ENCODE results near the gene PARP3. TPM values are rescaled to one million over a fixed set of nuclear protein-coding genes. Genes with fewer than 3 reads are reported as not detected.
A peak's percentile ranks its signal among the peaks of the same experiment; 100 is the strongest.

Gene PARP3
- total RNA-seq, 1 donor from 2014 or later, result 1.7 TPM

- DNase-seq, result no peak
These were observed 5.9 kb downstream of the PARP3 start for GRCh38 chr3:51948016-51948580.

DNA sequence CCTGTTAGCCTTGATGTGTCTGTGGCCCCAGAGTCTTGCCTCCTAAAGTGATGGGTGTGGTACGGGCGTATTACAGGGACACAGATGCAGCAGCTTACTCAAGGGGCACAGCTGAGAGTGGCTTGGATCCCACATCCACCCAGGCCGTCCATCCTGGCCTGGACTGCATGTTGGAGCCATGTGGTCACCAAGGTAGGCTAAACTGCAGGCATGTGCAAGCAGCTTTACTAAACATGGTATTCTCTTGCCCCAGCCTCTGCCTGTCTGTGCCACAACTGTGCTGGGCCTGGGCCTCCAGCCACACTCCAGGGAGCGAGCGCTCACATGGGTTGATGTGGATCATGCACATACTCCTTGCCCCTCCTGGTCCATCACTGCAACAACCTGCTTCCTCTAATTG is 7.0 kb downstream of the PARP3 start:
- DNase-seq, result no peak

- DNase-seq, result no peak
These were observed 8.7 kb downstream of the PARP3 start for GRCh38 chr3:51950899-51951298.

- no peak for DNase-seq
These were observed 11.3 kb downstream of the PARP3 start for GRCh38 chr3:51953445-51953844.

GRCh38 chr3:51954105-51954504 is 11.9 kb downstream of the PARP3 start:
- DNase-seq, result no peak

GRCh38 chr3:51954713-51955112 is 12.6 kb downstream of the PARP3 start:
- DNase-seq, result no peak

DNA sequence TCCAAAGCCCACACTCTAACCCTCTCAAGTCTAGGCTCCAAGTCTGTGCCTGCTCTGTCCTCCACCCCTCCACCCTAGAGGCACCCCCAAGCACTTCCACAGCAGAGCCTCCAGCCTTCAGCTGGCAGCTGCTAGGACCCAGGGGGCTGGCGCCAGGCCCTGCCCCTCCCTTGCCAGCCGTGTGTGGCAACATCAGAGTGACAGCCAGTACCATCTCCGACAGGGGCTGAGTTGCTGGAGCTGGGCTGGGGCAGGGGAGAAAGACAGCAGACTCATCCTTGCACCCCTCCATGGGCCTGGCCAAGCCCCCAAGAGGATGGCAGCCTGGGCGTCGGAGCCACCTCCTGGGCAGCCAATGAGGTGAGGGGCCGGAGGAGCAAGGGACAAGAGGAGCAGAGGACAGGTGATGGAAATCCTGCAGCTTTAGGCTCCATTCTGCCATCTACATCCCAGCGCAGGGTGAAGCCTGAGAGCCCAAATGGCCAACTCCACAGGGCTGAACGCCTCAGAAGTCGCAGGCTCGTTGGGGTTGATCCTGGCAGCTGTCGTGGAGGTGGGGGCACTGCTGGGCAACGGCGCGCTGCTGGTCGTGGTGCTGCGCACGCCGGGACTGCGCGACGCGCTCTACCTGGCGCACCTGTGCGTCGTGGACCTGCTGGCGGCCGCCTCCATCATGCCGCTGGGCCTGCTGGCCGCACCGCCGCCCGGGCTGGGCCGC is 13.2 kb downstream of the PARP3 start, which contains the start of gene GPR62:
TSS of gene GPR62 (plus strand) at position 207 of the 718 bp plus-strand sequence. CDS start at position 479, 272 bp downstream.
- peak; percentile 73 for DNase-seq

DNA sequence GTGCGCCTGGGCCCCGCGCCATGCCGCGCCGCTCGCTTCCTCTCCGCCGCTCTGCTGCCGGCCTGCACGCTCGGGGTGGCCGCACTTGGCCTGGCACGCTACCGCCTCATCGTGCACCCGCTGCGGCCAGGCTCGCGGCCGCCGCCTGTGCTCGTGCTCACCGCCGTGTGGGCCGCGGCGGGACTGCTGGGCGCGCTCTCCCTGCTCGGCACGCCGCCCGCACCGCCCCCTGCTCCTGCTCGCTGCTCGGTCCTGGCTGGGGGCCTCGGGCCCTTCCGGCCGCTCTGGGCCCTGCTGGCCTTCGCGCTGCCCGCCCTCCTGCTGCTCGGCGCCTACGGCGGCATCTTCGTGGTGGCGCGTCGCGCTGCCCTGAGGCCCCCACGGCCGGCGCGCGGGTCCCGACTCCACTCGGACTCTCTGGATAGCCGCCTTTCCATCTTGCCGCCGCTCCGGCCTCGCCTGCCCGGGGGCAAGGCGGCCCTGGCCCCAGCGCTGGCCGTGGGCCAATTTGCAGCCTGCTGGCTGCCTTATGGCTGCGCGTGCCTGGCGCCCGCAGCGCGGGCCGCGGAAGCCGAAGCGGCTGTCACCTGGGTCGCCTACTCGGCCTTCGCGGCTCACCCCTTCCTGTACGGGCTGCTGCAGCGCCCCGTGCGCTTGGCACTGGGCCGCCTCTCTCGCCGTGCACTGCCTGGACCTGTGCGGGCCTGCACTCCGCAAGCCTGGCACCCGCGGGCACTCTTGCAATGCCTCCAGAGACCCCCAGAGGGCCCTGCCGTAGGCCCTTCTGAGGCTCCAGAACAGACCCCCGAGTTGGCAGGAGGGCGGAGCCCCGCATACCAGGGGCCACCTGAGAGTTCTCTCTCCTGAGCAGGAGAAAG is 14.0 kb downstream of the PARP3 start:
- DNase-seq, result no peak

DNA sequence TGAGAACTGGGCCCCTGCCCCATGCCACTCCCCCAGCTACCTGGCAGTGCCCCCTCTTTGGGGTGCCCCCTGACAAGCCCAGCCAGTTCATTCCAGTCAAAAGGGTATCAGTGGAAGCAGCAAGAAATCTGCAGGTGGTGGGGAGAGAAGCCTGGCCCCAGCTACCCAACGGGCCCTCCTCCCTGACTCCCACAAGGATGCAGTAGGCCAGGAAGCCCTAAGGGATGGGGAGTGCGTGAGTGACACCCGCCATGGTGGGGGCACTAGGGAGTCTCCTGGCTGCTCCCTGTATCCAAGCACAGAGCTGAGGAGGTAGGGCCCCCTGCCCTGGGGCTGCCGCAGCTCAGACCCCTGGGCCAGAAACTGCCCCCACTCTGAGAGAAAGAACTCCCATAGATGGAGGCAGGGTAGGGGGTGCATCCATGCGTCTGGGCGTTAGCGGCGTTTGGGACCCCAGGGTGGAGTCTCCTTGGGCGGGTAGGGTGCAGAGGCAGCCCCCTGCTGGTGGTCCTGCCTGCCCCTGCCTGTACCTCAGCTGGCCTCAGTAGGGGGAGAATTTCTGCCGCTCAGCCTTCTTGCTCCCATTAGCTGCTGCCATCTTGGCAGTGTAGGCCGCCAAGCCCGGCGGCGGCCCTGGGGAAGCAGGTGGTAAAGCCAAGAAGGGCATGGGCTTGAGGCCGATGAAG is 15.5 kb downstream of the PARP3 start:
- no peak for DNase-seq

DNA sequence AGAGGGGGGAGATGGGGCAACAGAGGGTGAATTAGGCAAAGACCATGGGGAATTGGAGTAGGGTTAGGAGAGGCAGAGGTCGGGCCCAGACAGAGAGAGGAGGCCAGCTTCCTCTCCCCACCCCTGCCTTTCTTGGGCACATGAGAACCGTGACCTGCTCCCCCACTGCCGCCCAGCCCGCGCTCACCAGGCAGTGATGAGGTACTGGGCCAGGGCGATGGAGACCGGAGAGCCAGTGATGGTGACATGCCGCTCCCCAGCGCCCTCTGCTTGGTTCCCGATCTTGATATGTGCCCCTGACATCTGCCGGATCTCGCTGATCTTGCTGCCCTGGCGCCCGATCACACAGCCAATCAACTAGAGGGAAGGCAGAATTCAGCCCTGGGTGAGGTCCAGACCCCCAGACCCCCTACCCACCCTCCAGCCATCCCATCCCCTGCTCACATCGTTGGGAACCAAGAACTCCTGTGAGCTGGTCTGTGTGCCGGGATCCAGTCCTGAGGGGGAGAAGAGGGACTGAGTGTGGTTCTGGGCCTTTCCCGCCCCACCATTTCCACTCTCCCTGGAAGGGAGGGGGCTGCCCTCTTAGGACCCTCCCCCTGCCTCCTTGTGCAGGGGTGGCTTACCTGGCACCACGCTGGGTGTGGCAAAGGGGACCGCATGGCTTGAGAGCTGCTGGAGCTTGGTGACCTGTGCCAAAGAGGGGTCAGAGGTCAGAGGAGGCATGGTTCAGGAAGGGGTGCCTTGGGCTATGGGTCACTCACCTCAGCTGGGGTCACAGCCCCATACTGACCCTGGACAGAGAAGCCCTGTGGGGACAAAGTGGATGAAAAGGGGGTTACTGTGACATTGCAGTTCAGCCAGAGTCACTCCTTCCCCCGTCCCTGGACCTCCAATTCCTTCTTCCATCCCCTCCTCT is 16.7 kb downstream of the PARP3 start:
- no peak for DNase-seq

DNA sequence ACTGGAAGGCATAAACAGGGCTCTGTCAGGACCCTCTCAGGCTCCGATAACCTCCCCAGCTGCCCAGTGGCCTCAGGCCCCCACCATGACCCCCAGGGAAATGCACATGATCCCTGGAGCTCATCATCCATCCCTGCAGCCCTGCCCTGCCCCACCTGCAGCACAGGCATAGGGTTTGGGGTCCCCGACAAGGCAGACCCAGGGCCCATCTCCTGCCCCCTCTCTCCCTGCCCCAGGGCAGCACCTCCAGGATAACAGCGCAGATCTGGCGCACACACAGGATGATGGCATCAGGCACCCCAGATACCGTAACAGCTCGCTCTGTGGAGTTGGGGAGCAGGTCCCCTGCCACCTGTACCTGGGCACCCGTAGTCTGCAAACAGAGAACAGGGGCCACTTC is 17.5 kb downstream of the PARP3 start:
- no peak for DNase-seq

DNA sequence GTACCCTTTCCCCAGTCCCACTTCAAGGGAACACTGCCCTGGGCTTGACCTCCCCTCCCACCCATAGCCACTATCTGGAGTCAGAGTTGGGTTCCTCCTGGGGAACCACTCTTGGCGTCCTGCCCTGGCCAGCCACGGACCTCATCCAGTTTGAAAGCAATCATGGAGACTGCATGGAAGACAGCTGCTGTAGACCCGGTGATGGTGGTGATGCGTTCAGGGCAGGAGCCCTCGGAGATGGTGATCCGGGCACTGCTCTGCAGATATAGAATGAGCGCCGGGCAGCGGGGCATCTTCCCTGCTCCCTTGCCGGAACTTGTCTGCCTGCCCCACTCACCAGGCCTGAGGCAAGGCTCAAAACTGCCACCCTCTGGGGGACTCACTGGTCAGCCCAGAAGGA is 18.2 kb downstream of the PARP3 start:
- DNase-seq, result no peak

DNA sequence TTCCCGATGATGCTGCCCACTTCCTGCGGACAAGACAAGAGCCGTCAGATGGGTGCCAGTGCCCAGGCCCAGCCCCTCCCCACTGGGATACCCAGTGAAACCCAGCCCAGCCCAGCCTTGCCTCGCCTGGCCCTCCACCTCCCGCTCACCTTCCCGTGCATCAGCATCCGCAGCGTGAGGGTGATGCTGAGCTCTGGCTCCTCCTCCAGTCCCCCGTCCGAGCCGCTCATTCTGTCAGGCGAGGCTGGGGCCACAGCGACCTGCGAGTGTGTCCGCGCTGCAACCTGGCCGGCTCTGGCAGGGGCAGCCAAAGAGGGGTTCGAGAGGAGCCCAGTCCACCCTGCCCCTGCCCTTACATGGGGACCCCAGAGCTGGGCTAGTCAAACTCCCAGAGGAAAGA is 18.8 kb downstream of the PARP3 start:
- DNase-seq, result no peak

- DNase-seq, result no peak
These were observed 19.7 kb downstream of the PARP3 start for GRCh38 chr3:51961602-51962569.

- no peak for DNase-seq
These were observed 20.8 kb downstream of the PARP3 start for GRCh38 chr3:51962854-51963530.

DNA sequence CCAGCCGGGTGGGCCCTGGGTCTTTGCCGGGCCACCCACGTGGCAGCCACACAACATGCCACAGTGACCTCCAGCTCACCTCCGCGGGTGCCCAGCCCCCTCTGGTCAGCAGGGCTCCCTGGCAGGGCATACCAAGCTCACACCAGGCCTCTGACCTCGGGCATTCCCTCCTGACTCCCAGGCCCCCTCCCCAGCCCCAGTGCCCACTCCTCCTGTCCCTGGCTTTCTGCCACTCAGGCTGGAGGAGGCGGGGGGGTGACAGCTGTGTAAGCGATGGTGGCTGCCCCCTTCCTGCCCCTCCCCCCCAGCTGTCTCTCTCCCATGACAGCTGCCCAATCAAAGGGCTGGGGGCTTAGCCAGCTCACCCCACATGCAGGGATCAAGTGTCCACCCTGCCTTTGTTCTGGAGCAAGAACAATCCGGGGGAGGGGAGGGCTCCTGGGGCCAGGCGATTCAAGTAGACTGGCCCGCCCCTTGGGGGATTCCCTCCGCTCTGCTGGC is 21.8 kb downstream of the PARP3 start:
- no peak for DNase-seq

DNA sequence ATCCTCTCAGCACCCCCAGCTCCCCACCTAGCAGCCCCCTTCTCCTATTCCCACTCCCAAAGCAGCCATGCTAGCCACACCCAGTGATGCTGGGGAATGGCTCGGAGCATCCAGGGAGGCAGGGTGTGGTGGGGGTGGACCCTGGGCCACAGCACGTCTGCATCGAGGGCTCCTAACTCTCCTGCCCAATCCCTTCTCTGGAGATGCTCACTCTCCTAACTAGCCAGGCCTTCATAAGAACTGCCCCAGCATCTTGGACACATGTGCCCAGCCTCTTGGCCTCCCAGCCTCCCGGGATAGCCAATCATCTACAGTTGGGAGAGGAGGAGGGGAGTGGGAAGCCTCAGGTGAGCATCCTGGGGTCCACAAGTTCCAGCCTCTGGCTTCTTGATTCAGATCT is 22.4 kb downstream of the PARP3 start:
- no peak for DNase-seq

- peak; percentile 63 for DNase-seq
These were observed 23.9 kb downstream of the PARP3 start for GRCh38 chr3:51966016-51966415.

DNA sequence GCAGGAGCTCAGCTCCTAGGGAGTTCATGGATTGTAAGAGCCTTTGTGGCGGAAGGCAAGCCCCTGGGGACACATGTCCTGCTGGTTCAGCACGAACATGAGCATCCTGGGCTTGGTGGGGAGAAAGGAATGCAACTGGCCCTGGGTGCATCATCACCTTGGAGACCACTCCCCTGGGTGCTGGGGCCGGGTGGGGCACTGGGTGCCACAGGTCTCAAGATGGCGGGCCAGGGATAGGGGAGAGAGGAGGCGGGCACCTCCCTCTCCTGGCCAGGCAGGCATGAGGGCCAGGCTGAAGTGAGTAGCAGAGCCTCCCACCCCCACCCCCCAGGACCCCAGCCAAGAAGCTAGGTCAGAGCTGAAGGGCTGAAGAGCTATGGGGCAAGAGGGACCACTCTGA is 24.3 kb downstream of the PARP3 start:
- no peak for DNase-seq
